ENCODE measurements around the gene FAM219B.
"Not testable (repeated sequence)": the region's sequence is repeated elsewhere in the genome, so short reads cannot be mapped to it uniquely, and the experiment has no call there.

The FAM219B gene

GRCh38 chr15:74906450-74907162 lies at the start of gene FAM219B:
Gene FAM219B, minus strand, starts transcription at chr15:74906851. Its CDS starts 51 bp downstream, at chr15:74906800.
- DNase-seq = peak; percentile 61

GRCh38 chr15:74955796-74956647 lies 49.4 kb upstream of the FAM219B start:
- peak; percentile 61 for DNase-seq

- no peak for DNase-seq
These were observed 48.4 kb upstream of the FAM219B start for GRCh38 chr15:74955017-74955416.

GRCh38 chr15:74954515-74954914 lies 47.9 kb upstream of the FAM219B start:
- no peak for DNase-seq

- no peak for DNase-seq
These were observed 44.4 kb upstream of the FAM219B start for GRCh38 chr15:74951006-74951405.

- DNase-seq = peak; percentile 77
These were observed 43.6 kb upstream of the FAM219B start for GRCh38 chr15:74950078-74950908.

GRCh38 chr15:74937590-74938371 lies 31.1 kb upstream of the FAM219B start, which contains the start of gene COX5A:
Gene COX5A, minus strand, starts transcription at chr15:74938073. Its CDS starts 59 bp downstream, at chr15:74938014.
- peak; percentile 88 for DNase-seq

- no peak for DNase-seq
These were observed 30.6 kb upstream of the FAM219B start for GRCh38 chr15:74937272-74937589.

- not testable (repeated sequence) for DNase-seq
These were observed 28.5 kb upstream of the FAM219B start for GRCh38 chr15:74935193-74935592.

- DNase-seq = no peak
These were observed 26.9 kb upstream of the FAM219B start for GRCh38 chr15:74933573-74933972.

GRCh38 chr15:74928771-74929198 lies 22.1 kb upstream of the FAM219B start:
- DNase-seq = no peak

- no peak for DNase-seq
These were observed 17.9 kb upstream of the FAM219B start for GRCh38 chr15:74924525-74924924.

- no peak for DNase-seq
These were observed 13.8 kb upstream of the FAM219B start for GRCh38 chr15:74920456-74920855.

- DNase-seq = no peak
These were observed 11.0 kb upstream of the FAM219B start for GRCh38 chr15:74917676-74918075.

- DNase-seq = not testable (repeated sequence)
These were observed 7.1 kb upstream of the FAM219B start for GRCh38 chr15:74913799-74914198.

- DNase-seq = no peak
These were observed 6.4 kb upstream of the FAM219B start for GRCh38 chr15:74913041-74913440.

GRCh38 chr15:74908635-74909034 lies 2.0 kb upstream of the FAM219B start:
- DNase-seq = no peak

GRCh38 chr15:74907163-74907870 lies 666 bp upstream of the FAM219B start:
- no peak for DNase-seq

- peak; percentile 8 for DNase-seq
These were observed 593 bp downstream of the FAM219B start for GRCh38 chr15:74906067-74906449.

GRCh38 chr15:74904190-74904805 lies 2.4 kb downstream of the FAM219B start:
- DNase-seq = no peak

GRCh38 chr15:74903676-74904075 lies 3.0 kb downstream of the FAM219B start:
- no peak for DNase-seq

All from activated CD4-positive, alpha-beta T cell treated with anti-CD3 and anti-CD28 coated beads, Interleukin-2, amount 50 U/mL, for 1 hour (primary cell).